CD8-positive, alpha-beta memory T cell (primary cell): ENCODE results near the gene SLC25A41. TPM values are rescaled to one million over a fixed set of nuclear protein-coding genes. Genes with fewer than 3 reads are reported as not detected.

Experiments used
- CTCF ChIA-PET: fragments of 350-600 bp; sonication (Branson Sonifier 250); formaldehyde crosslinking; loops from one replicate; lab custom pipeline; 2021; ENCODE audit warnings: antibody characterized with exemption; lab: Charles Lee
- POLR2A ChIA-PET: fragments of 350-600 bp; sonication (Branson Sonifier 250); formaldehyde crosslinking; loops from one replicate; lab custom pipeline; 2021; ENCODE audit warnings: antibody characterized with exemption; lab: Charles Lee
- DNase-seq, 5 donors: peaks; one replicate each; pipeline versions ENCODE4 v3.0.0 to v3.0.0-alpha.2; 2020 to 2022; ENCODE audit warnings: mixed read lengths in 1 of 5
- H3K27ac ChIP-seq: one replicate; pipeline ENCODE4 v1.7.0; 2013; ENCODE audit warnings: low read depth, mild to moderate bottlenecking, low read length, moderate library complexity
- H3K27me3 ChIP-seq: 2 replicates; pipeline ENCODE4 v1.7.0; 2013; ENCODE audit warnings: low read length, mild to moderate bottlenecking; ENCODE audit not compliant: insufficient read depth, poor library complexity, severe bottlenecking
- H3K36me3 ChIP-seq: 2 replicates; pipeline ENCODE4 v1.7.0; 2013; ENCODE audit warnings: mild to moderate bottlenecking, low read length, moderate library complexity; ENCODE audit not compliant: insufficient read depth
- H3K4me1 ChIP-seq: 2 replicates; pipeline ENCODE4 v1.7.0; 2013; ENCODE audit warnings: mild to moderate bottlenecking, low read length, moderate library complexity; ENCODE audit not compliant: insufficient read depth
- H3K4me3 ChIP-seq: 2 replicates; pipeline ENCODE4 v1.7.0; 2013; ENCODE audit warnings: mild to moderate bottlenecking, low read length
- H3K9me3 ChIP-seq: 2 replicates; pipeline ENCODE4 v1.7.0; 2013; ENCODE audit warnings: mild to moderate bottlenecking, low read length
- H3K27ac Mint-ChIP-seq, 8 donors: one replicate each; pipeline ENCODE4 v1.8.0; 2020 to 2021; ENCODE audit warnings: mixed read lengths in 8 of 8, mild to moderate bottlenecking in 6 of 8, inconsistent platforms in 3 of 8, moderate library complexity in 3 of 8
- H3K27me3 Mint-ChIP-seq, 2 donors: one replicate each; pipeline ENCODE4 v1.8.0; 2020 to 2021; ENCODE audit warnings: mixed read lengths in 2 of 2, mild to moderate bottlenecking in 1 of 2, moderate library complexity in 1 of 2
- H3K36me3 Mint-ChIP-seq, 3 donors: one replicate each; pipeline ENCODE4 v1.8.0; 2020 to 2021; ENCODE audit warnings: mixed read lengths in 3 of 3, inconsistent platforms in 1 of 3, mild to moderate bottlenecking in 1 of 3
- H3K4me1 Mint-ChIP-seq, 3 donors: one replicate each; pipeline ENCODE4 v1.8.0; 2020 to 2021; ENCODE audit warnings: mixed read lengths in 3 of 3, inconsistent platforms in 1 of 3, mild to moderate bottlenecking in 1 of 3
- H3K4me3 Mint-ChIP-seq, 7 donors: one replicate each; pipeline ENCODE4 v1.8.0; 2020 to 2021; ENCODE audit warnings: mixed read lengths in 7 of 7, mild to moderate bottlenecking in 6 of 7, moderate library complexity in 4 of 7, inconsistent platforms in 2 of 7
- H3K9me3 Mint-ChIP-seq, 5 donors: one replicate each; pipeline ENCODE4 v1.8.0; 2020 to 2022; ENCODE audit warnings: mixed read lengths in 5 of 5, mild to moderate bottlenecking in 3 of 5, moderate library complexity in 2 of 5, inconsistent platforms in 1 of 5
- polyA plus RNA-seq: library from polyadenylated mRNA; unstranded; fragments of 300-500 nt; fragmentation: Illumina TruSeq; gene quantifications from one replicate; pipeline ENCODE4 v1.2.3, GENCODE V29; 2021
- total RNA-seq, 2 experiments: library from RNA; stranded (reverse); gene quantifications; one replicate each; pipeline ENCODE4 v1.2.3, GENCODE V29; 2021

Gene SLC25A41
- total and polyA plus RNA-seq, 3 experiments from 2014 or later, result 0.28 to 0.33 TPM; not detected in 1

DNA sequence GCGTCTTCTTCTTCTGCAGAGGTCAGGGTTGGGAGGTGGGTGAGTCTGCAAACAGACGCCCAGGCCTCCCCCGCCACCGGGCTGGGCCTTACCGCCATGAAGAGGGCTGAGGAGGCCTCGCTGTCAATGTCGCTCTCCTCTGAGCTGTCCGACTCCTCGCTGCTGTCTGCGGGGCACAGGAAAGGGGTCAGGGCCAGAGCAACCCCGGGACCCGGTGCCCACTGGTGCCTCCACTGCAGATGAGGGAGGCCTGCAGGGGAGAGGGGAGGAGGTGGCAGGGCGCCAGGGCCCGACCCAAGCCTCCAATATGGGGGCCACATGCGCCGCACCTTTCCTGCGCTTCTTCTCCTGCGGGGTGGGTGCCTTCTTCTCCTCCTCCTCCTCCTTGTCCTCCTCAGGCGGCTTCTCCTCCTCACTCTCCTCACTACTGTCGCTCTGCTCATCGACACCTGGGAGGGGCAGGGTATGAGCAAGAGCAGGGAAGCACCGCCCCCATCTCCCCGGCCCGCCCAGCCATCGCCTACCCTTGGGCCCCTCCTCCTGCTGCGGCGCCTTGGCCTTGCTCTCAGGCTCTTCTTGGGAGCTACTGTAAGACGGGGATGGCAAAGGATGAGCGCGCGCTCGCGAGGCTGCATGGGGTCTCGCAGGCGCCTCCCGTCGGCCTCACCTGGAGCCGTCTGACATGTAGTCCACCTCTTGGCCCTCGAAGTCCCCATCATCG is 52.4 kb downstream of the SLC25A41 start:
- Histone ChIP-seq H3K9me3 (no peaks in the 10 kb centered on the region), H3K27me3 (no peaks in the 10 kb centered on the region), H3K4me1 (no peaks in the 10 kb centered on the region), H3K36me3 (peaks cover 18% of the 10 kb centered on the region), H3K4me3 (no peak overlapping the region), H3K27ac (no peak overlapping the region)
- Mint-ChIP-seq H3K9me3 (no peaks in the 10 kb centered on the region), H3K27ac (peak overlapping the region in 2 of 8 donors; percentile 41 to 92), H3K36me3 (peaks cover 10 to 70% (median 11%) of the 10 kb centered on the region in 3 donors), H3K4me3 (no peak overlapping the region), H3K27me3 (no peaks in the 10 kb centered on the region), H3K4me1 (no peaks in the 10 kb centered on the region)
- no peak for DNase-seq
- POLR2A ChIA-PET, result no interaction called here
- CTCF ChIA-PET, result no interaction called here

DNA sequence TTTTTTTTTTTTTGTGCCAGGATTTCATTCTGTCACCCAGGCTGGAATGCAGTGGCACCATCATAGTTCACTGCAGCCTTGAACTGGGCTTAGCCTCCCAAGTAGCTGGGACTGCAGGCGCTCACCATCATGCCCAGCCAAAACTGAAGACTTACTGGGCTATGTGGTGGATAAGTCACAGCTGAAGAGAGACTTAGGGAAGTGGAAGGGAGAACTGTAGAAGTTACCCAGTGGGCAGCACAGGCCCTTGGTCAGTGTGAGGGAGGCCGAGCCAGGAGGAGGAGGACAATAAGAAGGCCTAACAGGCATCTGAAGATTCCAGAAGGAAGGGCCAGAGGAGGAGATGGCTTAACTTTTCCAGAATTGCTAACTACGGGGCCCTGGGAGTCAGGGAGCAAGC is 53.8 kb downstream of the SLC25A41 start:
- peak overlapping the region in 3 of 8 donors; percentile 25 to 69 (median 39) for H3K27ac Mint-ChIP-seq
- peaks cover 18% of the 10 kb centered on the region for H3K36me3 ChIP-seq
- H3K4me1 Mint-ChIP-seq, result no peaks in the 10 kb centered on the region
- peak overlapping the region in 1 of 7 donors; percentile 5 for H3K4me3 Mint-ChIP-seq
- ChIA-PET CTCF (no interaction called here), POLR2A (interaction anchor here (0.7 kb wide), 1 partner anchor 8 kb away, joined by 4 read pairs; no protein-coding TSS in a partner anchor)
- peaks cover 6 to 57% (median 8%) of the 10 kb centered on the region in 3 donors for H3K36me3 Mint-ChIP-seq
- H3K4me1 ChIP-seq, result no peaks in the 10 kb centered on the region
- H3K27me3 Mint-ChIP-seq, result no peaks in the 10 kb centered on the region
- DNase-seq, result no peak
- H3K27ac ChIP-seq, result no peak overlapping the region
- H3K4me3 ChIP-seq, result no peak overlapping the region
- H3K9me3 ChIP-seq, result no peaks in the 10 kb centered on the region
- no peaks in the 10 kb centered on the region for H3K9me3 Mint-ChIP-seq
- no peaks in the 10 kb centered on the region for H3K27me3 ChIP-seq

DNA sequence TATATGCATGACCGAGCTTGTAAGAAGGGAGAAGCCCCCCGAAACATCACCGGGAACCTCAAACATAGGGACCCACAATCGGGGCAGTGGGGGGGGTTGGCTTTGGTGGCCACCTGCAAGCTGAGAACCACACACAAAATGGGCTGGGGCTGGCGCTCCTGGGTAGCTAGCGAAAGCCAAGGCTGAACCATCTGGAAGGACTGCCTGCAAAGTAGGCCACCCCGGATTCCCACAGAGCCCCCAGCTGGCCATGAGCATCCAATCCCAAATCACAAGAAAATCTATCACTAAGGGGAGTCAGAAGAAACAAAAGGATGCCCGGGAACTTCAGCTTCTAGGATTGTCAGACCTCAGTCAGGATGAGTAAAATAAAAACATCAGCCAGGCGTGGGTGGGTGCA is 55.1 kb downstream of the SLC25A41 start:
- POLR2A ChIA-PET, result no interaction called here

DNA sequence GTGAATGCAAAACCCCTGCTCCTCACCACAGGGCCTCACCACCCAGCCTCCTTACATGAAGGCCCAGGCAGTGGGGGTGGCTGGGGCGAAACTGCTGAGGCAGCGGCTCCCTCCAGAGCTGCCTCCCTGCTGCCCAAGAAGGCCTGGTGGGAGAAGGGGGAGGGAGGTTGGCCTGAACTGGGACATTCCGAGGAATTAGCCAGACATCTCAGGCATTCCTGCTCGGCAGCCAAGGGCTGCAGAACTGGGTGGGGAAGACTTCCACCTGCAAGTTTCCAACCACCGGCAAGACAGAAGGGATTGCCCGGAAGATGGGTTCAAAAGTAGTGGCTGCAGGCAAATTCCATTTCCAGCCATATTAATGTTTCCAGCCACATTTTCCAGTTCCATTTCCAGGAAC is 55.5 kb downstream of the SLC25A41 start:
- Histone ChIP-seq H3K36me3 (peaks cover 18% of the 10 kb centered on the region), H3K27ac (no peak overlapping the region), H3K27me3 (no peaks in the 10 kb centered on the region), H3K4me1 (peaks cover 7% of the 10 kb centered on the region), H3K4me3 (no peak overlapping the region), H3K9me3 (no peaks in the 10 kb centered on the region)
- Mint-ChIP-seq H3K9me3 (no peaks in the 10 kb centered on the region), H3K27ac (no peak overlapping the region), H3K27me3 (no peaks in the 10 kb centered on the region), H3K36me3 (peaks cover 4 to 44% (median 7%) of the 10 kb centered on the region in 3 donors), H3K4me3 (no peak overlapping the region), H3K4me1 (peaks cover 3 to 7% (median 4%) of the 10 kb centered on the region in 3 donors)
- DNase-seq, result no peak
- ChIA-PET POLR2A (no interaction called here), CTCF (interaction anchor here (0.8 to 1.2 kb wide), 2 partner anchors 48 to 178 kb away, joined by 3 read pairs; no protein-coding TSS in a partner anchor)

More for the DNA sequence above, 55.1 kb downstream of the SLC25A41 start:
- no peak overlapping the region for H3K4me3 Mint-ChIP-seq
- Histone ChIP-seq H3K9me3 (no peaks in the 10 kb centered on the region), H3K27ac (no peak overlapping the region), H3K36me3 (peaks cover 18% of the 10 kb centered on the region), H3K27me3 (no peaks in the 10 kb centered on the region), H3K4me1 (peaks cover 7% of the 10 kb centered on the region), H3K4me3 (no peak overlapping the region)
- H3K27me3 Mint-ChIP-seq, result no peaks in the 10 kb centered on the region
- H3K9me3 Mint-ChIP-seq, result no peaks in the 10 kb centered on the region
- H3K36me3 Mint-ChIP-seq, result peaks cover 6 to 48% (median 7%) of the 10 kb centered on the region in 3 donors
- DNase-seq, result no peak
- H3K27ac Mint-ChIP-seq, result no peak overlapping the region
- peaks cover 3 to 4% (median 4%) of the 10 kb centered on the region in 3 donors for H3K4me1 Mint-ChIP-seq
- CTCF ChIA-PET, result interaction anchor here (0.8 to 1.2 kb wide), 2 partner anchors 47 to 179 kb away, joined by 3 read pairs; no protein-coding TSS in a partner anchor

DNA sequence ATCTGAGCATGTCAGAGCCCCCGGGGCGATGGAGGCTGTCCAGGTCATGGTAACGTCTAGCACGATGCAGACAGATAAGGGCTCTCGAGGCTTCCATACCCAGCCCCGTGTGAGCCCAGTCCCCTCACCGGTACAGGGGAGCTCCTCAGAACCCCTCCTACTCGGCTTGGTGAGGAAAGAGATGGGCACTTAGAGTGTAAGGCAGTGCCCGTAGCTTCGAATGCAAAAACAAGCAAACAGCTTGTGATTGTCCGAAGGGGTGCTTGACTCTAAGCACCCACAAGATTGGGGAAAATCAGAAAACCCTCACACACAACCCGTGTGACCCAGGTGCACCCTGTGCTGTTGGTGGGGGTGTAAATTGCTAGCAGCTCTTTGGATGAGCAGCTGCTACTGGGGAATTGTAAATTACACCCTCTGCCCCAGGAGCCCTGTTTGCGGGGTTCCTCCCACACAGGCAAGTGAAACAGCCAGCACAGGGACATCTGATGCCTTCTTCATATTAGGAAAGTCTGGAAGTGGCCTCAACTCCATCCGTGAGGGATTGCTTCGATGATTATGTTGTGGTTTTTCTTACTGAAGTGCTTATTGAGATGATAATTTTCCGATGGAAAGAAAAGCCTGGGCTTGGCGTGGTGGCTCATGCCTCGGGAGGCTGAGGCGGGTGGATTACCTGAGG is 56.9 kb downstream of the SLC25A41 start:
- H3K4me3 Mint-ChIP-seq, result no peak overlapping the region
- peak overlapping the region in 1 of 8 donors; percentile 82 for H3K27ac Mint-ChIP-seq
- Histone ChIP-seq H3K27me3 (no peaks in the 10 kb centered on the region), H3K9me3 (no peaks in the 10 kb centered on the region), H3K4me3 (no peak overlapping the region), H3K4me1 (peaks cover 14% of the 10 kb centered on the region), H3K27ac (no peak overlapping the region), H3K36me3 (peaks cover 12% of the 10 kb centered on the region)
- peaks cover 4 to 39% (median 7%) of the 10 kb centered on the region in 3 donors for H3K36me3 Mint-ChIP-seq
- ChIA-PET POLR2A (no interaction called here), CTCF (interaction anchor here (1.0 kb wide), 1 partner anchor 16 kb away, joined by 4 read pairs; the partner anchor contains the start of gene GTF2F1)
- DNase-seq, result no peak
- H3K9me3 Mint-ChIP-seq, result no peaks in the 10 kb centered on the region
- H3K27me3 Mint-ChIP-seq, result no peaks in the 10 kb centered on the region
- peaks cover 8 to 13% (median 10%) of the 10 kb centered on the region in 3 donors for H3K4me1 Mint-ChIP-seq

Other genes with a start within 250 kb of the SLC25A41 start
- 10 to 100 TPM; 63.9 to 64.2 TPM for gene MLLT1, start 153.8 kb downstream of the SLC25A41 start, total RNA-seq
- gene MLLT1, start 153.8 kb downstream of the SLC25A41 start, polyA plus RNA-seq, result 2.5 TPM
- not detected for gene ACER1, start 100.2 kb downstream of the SLC25A41 start, total RNA-seq
- gene ACER1, start 100.2 kb downstream of the SLC25A41 start, polyA plus RNA-seq, result 2.4 TPM
- 100 to 1,000 TPM; 197 to 201 TPM for gene CLPP, start 72.2 kb downstream of the SLC25A41 start, total RNA-seq
- gene CLPP, start 72.2 kb downstream of the SLC25A41 start, polyA plus RNA-seq, result 175 TPM
- gene ALKBH7, start 61.0 kb downstream of the SLC25A41 start, total RNA-seq, result 10 to 100 TPM; 25.5 to 34.3 TPM
- 82.2 TPM for gene ALKBH7, start 61.0 kb downstream of the SLC25A41 start, polyA plus RNA-seq
- gene PSPN, start 57.8 kb downstream of the SLC25A41 start, total RNA-seq, result 1 to 10 TPM; 1.6 to 1.8 TPM
- 0.76 TPM for gene PSPN, start 57.8 kb downstream of the SLC25A41 start, polyA plus RNA-seq
- gene GTF2F1, start 40.6 kb downstream of the SLC25A41 start, total RNA-seq, result 10 to 100 TPM; 63.3 to 66.2 TPM
- 25.2 TPM for gene GTF2F1, start 40.6 kb downstream of the SLC25A41 start, polyA plus RNA-seq
- gene KHSRP, start 9.0 kb downstream of the SLC25A41 start, total RNA-seq, result 100 to 1,000 TPM; 456 to 459 TPM
- 22.0 TPM for gene KHSRP, start 9.0 kb downstream of the SLC25A41 start, polyA plus RNA-seq
- gene SLC25A23, start 26.0 kb upstream of the SLC25A41 start, total RNA-seq, result 10 to 100 TPM; 14.5 to 14.8 TPM
- 19.9 TPM for gene SLC25A23, start 26.0 kb upstream of the SLC25A41 start, polyA plus RNA-seq
- 1 to 10 TPM in 1 of 2 experiments, under 1 TPM in 1; 0.88 to 1.8 TPM for gene CRB3, start 30.5 kb upstream of the SLC25A41 start, total RNA-seq
- 4.1 TPM for gene CRB3, start 30.5 kb upstream of the SLC25A41 start, polyA plus RNA-seq
- gene DENND1C, start 48.0 kb upstream of the SLC25A41 start, total RNA-seq, result 10 to 100 TPM; 51.9 to 55.1 TPM
- 93.2 TPM for gene DENND1C, start 48.0 kb upstream of the SLC25A41 start, polyA plus RNA-seq
- 1 to 10 TPM; 7.1 to 8.9 TPM for gene TUBB4A, start 68.5 kb upstream of the SLC25A41 start, total RNA-seq
- gene TUBB4A, start 68.5 kb upstream of the SLC25A41 start, polyA plus RNA-seq, result 5.9 TPM
- 10 to 100 TPM; 11.3 to 12.1 TPM for gene TNFSF9, start 97.3 kb upstream of the SLC25A41 start, total RNA-seq
- gene TNFSF9, start 97.3 kb upstream of the SLC25A41 start, polyA plus RNA-seq, result 4.5 TPM
- gene CD70, start 157.4 kb upstream of the SLC25A41 start, total RNA-seq, result 10 to 100 TPM; 63.1 to 70.0 TPM
- gene CD70, start 157.4 kb upstream of the SLC25A41 start, polyA plus RNA-seq, result 4.0 TPM
- 100 to 1,000 TPM; 111 to 116 TPM for gene TNFSF14, start 236.4 kb upstream of the SLC25A41 start, total RNA-seq
- 30.7 TPM for gene TNFSF14, start 236.4 kb upstream of the SLC25A41 start, polyA plus RNA-seq